ENCODE results near the gene SLC25A19.
A peak's percentile ranks its signal among the peaks of the same experiment; 100 is the strongest.
"Not testable (repeated sequence)": the region's sequence is repeated elsewhere in the genome, so short reads cannot be mapped to it uniquely, and the experiment has no call there.

SLC25A19 gene

DNA sequence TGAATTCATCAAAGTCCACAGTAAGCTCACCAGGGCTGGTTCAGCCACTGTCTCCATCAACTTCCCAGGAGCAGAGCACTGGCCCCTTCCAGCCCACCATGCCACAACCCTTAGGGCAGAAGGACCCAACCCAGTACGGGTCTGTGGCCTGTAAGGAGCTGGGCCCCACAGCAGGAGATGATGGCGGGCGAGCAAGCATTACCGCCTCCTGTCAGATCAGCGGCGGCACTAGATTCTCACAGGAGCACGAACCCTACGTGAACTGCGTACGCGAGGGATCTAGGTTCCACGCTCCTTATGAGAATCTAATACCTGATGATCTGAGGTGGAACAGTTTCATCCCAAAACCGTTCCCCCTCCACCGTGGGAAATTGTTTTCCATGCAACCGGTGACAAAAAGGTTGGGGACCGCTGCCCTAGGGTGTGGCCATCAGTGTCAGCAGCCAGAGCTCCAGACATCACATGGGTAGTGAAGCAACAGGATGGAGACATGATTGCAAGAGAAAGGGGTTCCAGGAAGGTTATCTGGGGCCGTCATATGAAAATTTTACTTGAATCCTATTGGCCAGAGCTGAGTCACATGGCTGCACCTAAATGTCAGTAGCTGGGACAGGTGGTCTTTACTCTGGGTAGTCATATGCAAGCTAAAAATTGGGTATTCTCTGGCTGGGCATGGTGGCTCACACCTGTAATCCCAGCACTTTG, 12.4 kb upstream of the SLC25A19 start:
- Histone ChIP-seq H3K27me3 (replicated peaks; ENCODE audit: control insufficient read depth, insufficient read depth, low read length, poor library complexity, severe bottlenecking) (no peaks in the 10 kb centered on the region), H3K36me3 (ENCODE audit: control insufficient read depth, insufficient read depth, low read length) (no peaks in the 10 kb centered on the region), H3K4me3 (ENCODE audit: insufficient read depth, low read depth, low read length, poor library complexity, severe bottlenecking) (no peak overlapping the region), H3K27ac (ENCODE audit: insufficient read depth, low read length, poor library complexity, severe bottlenecking) (no peak overlapping the region), H3K9me3 (ENCODE audit: control insufficient read depth, low read length) (no peaks in the 10 kb centered on the region), H3K4me1 (ENCODE audit: control insufficient read depth, insufficient read depth, low read length, poor library complexity, severe bottlenecking) (no peaks in the 10 kb centered on the region)
- DNase-seq, result no peak

DNA sequence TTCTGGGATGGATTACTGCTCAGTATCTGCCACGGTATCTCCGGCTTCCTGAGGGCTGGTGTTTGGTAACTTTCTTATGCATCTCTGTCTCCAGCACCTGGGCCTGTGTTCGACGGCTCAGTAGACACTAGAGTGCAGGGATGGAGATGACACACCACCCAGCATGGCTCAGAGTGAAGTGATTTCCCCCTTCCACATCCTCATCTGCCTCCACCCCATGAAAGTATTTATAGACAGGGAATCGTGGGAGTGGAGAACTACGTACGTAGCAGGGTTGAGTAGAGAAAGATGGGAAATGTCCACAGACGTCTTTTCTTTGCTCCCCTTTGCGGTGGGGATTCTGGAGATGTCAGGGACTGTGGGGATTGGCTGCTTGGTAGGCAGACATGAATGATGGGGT, 11.8 kb upstream of the SLC25A19 start:
- Histone ChIP-seq H3K4me1 (ENCODE audit: control insufficient read depth, insufficient read depth, low read length, poor library complexity, severe bottlenecking) (no peaks in the 10 kb centered on the region), H3K9me3 (ENCODE audit: control insufficient read depth, low read length) (no peaks in the 10 kb centered on the region), H3K27ac (ENCODE audit: insufficient read depth, low read length, poor library complexity, severe bottlenecking) (no peak overlapping the region)

DNA sequence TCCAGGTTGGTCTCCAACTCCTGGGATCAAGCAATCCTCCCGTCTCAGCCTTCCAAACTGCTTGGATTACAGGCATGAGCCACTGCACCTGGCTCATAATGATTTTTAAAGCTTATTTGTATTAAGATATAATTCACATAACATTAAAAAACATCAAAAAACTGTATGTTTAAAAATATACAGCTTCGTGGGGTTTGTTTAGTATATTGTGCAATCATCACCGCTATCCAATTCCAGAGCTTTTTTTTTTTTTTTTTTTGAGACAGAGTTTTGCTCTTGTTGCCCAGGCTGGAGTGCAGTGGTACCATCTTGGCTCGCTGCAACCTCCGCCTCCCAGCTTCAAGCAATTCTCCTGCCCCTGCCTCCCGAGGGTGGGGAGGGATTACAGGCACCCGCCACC, 11.0 kb upstream of the SLC25A19 start:
- H3K36me3 ChIP-seq (ENCODE audit: control insufficient read depth, insufficient read depth, low read length), result no peaks in the 10 kb centered on the region
- H3K4me1 ChIP-seq (ENCODE audit: control insufficient read depth, insufficient read depth, low read length, poor library complexity, severe bottlenecking), result no peaks in the 10 kb centered on the region
- no peaks in the 10 kb centered on the region for H3K9me3 ChIP-seq (ENCODE audit: control insufficient read depth, low read length)
- no peak for DNase-seq
- no peak overlapping the region for H3K4me3 ChIP-seq (ENCODE audit: insufficient read depth, low read depth, low read length, poor library complexity, severe bottlenecking)
- H3K27me3 ChIP-seq (replicated peaks; ENCODE audit: control insufficient read depth, insufficient read depth, low read length, poor library complexity, severe bottlenecking), result no peaks in the 10 kb centered on the region
- no peak overlapping the region for H3K27ac ChIP-seq (ENCODE audit: insufficient read depth, low read length, poor library complexity, severe bottlenecking)

More for the DNA sequence above, 11.8 kb upstream of the SLC25A19 start:
- Histone ChIP-seq H3K4me3 (ENCODE audit: insufficient read depth, low read depth, low read length, poor library complexity, severe bottlenecking) (no peak overlapping the region), H3K27me3 (replicated peaks; ENCODE audit: control insufficient read depth, insufficient read depth, low read length, poor library complexity, severe bottlenecking) (no peaks in the 10 kb centered on the region), H3K36me3 (ENCODE audit: control insufficient read depth, insufficient read depth, low read length) (no peaks in the 10 kb centered on the region)
- DNase-seq, result no peak

DNA sequence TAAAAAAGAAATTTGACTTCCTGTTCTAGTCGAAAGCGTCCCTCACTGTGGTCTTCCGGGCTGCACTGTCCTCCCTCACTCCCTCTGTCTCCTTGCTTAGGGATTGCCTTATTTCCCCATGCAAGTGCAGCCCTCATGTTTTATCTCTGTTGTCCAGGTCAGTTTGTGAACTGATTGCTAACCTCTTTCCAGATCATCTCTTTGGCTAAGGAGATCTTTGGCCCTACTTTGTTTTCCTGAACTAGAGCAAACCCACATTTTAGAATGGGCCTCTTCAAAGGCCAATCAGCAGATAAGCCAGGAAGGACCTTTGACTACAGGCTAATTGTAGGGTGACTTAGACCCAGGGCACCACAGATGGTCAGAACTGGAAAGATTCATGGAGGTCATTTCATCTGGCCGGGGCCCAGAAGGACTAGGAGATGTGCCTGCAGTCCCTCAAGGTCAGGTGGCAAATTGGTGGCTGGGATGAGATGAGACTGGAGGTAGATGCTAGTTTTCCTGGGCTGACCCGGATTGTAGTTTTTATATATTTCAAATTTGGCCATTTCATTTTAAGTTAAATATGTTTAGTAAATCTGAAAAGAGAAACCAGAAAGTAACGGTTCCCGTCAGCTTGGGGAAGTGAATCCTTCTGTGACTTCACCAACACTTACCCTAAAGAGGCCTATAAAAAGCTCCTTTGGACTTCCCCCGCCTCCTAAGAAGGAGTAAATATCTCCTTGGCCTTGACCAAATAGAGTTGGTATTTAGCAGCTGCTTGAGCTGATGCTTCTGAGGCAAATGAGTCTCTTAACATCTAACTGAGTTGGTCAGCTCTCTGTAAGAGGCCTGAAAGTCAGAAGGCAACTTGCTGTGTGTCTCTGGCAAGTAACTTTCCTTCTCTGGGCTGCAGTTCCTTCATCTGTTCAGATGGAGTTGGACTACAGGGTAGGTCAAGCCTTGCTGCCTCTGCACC, 6.2 kb upstream of the SLC25A19 start:
- Histone ChIP-seq H3K36me3 (ENCODE audit: control insufficient read depth, insufficient read depth, low read length) (no peaks in the 10 kb centered on the region), H3K9me3 (ENCODE audit: control insufficient read depth, low read length) (no peaks in the 10 kb centered on the region), H3K27me3 (replicated peaks; ENCODE audit: control insufficient read depth, insufficient read depth, low read length, poor library complexity, severe bottlenecking) (no peaks in the 10 kb centered on the region), H3K4me1 (ENCODE audit: control insufficient read depth, insufficient read depth, low read length, poor library complexity, severe bottlenecking) (no peaks in the 10 kb centered on the region), H3K4me3 (ENCODE audit: insufficient read depth, low read depth, low read length, poor library complexity, severe bottlenecking) (no peak overlapping the region), H3K27ac (ENCODE audit: insufficient read depth, low read length, poor library complexity, severe bottlenecking) (no peak overlapping the region)
- no peak for DNase-seq

DNA sequence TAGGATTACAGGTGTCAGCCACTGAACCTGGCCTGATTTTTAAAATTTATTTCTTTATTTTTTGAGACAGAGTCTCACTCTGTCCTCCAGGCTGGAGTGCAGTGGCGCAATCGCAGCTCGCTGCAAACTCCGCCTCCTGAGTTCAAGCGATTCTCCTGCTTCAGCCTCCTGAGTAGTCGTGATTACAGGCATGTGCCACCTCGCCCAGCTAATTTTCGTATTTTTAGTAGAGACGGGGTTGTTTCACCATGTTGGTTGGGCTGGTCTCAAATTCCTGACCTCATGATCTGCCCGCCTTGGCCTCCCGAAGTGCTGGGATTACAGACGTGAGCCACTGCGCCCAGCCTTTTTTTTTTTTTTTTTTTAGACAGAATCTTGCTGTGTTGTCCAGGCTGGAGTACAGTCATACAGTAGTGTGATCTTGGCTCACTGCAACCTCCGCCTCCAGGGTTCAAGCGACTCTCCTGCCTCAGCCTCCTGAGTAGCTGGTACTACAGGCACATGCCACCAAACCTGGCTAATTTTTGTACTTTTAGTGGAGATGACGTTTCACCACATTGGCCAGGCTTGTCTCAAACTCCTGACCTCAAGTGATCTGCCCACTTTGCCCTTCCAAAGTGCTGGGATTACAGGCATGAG, 3.7 kb upstream of the SLC25A19 start:
- not testable (repeated sequence) for H3K4me1 ChIP-seq (ENCODE audit: control insufficient read depth, insufficient read depth, low read length, poor library complexity, severe bottlenecking); H3K27ac ChIP-seq (ENCODE audit: insufficient read depth, low read length, poor library complexity, severe bottlenecking); H3K27me3 ChIP-seq (replicated peaks; ENCODE audit: control insufficient read depth, insufficient read depth, low read length, poor library complexity, severe bottlenecking); H3K9me3 ChIP-seq (ENCODE audit: control insufficient read depth, low read length); H3K4me3 ChIP-seq (ENCODE audit: insufficient read depth, low read depth, low read length, poor library complexity, severe bottlenecking); DNase-seq; H3K36me3 ChIP-seq (ENCODE audit: control insufficient read depth, insufficient read depth, low read length)

DNA sequence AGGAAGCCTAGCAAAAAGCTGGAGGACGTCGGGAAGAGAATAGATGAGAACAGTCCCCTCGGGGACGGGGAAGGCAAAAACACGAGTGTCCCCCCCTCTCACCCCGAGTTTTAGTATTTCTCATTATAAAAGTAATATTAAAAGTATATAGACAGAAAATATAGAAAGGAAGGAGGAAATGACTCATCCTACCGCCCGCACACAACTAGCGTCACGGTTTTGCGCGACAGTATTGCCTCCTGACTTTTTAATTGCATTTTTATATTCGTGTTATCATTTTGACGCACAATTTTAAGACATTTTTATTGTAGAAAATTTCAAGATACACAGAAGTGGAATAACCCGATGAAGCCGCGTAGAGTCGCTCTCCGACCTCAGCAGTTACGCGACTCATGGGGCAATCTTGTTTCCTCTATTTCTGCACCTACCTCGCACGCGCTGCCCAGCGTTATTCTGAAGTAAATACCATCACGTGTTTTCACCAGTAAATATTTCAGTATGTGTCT, 652 bp upstream of the SLC25A19 start:
- no peaks in the 10 kb centered on the region for H3K27me3 ChIP-seq (replicated peaks; ENCODE audit: control insufficient read depth, insufficient read depth, low read length, poor library complexity, severe bottlenecking)
- H3K27ac ChIP-seq (ENCODE audit: insufficient read depth, low read length, poor library complexity, severe bottlenecking), result peak overlapping the region; percentile 97
- H3K4me1 ChIP-seq (ENCODE audit: control insufficient read depth, insufficient read depth, low read length, poor library complexity, severe bottlenecking), result peaks cover 4% of the 10 kb centered on the region
- H3K36me3 ChIP-seq (ENCODE audit: control insufficient read depth, insufficient read depth, low read length), result peaks cover 11% of the 10 kb centered on the region
- H3K4me3 ChIP-seq (ENCODE audit: insufficient read depth, low read depth, low read length, poor library complexity, severe bottlenecking), result peak overlapping the region; percentile 74
- DNase-seq, result peak; percentile 47 to 64 (median 56)
- no peaks in the 10 kb centered on the region for H3K9me3 ChIP-seq (ENCODE audit: control insufficient read depth, low read length)

DNA sequence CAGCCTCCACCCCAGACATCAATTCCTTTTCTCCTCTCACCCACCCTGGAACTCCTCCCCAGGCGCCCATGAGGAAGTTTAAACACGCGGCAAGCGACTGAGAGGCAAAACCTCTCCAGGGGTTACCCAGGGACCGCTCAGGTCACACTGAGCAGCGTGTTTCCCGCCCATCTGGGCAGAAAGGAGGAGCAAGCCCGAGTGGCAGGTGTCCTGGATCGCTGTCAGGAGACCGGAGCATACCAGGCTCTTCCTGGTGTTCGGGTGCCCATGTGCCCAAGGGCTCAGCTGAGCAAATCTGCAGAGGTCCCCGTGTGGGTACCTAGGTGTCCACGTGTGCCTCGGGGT, 491 bp downstream of the SLC25A19 start:
- Histone ChIP-seq H3K27ac (ENCODE audit: insufficient read depth, low read length, poor library complexity, severe bottlenecking) (peak overlapping the region; percentile 97), H3K9me3 (ENCODE audit: control insufficient read depth, low read length) (no peaks in the 10 kb centered on the region), H3K36me3 (ENCODE audit: control insufficient read depth, insufficient read depth, low read length) (peaks cover 11% of the 10 kb centered on the region), H3K27me3 (replicated peaks; ENCODE audit: control insufficient read depth, insufficient read depth, low read length, poor library complexity, severe bottlenecking) (no peaks in the 10 kb centered on the region), H3K4me3 (ENCODE audit: insufficient read depth, low read depth, low read length, poor library complexity, severe bottlenecking) (peak overlapping the region; percentile 74), H3K4me1 (ENCODE audit: control insufficient read depth, insufficient read depth, low read length, poor library complexity, severe bottlenecking) (peaks cover 4% of the 10 kb centered on the region)
- peak in 1 of 3 donors; percentile 16 for DNase-seq

DNA sequence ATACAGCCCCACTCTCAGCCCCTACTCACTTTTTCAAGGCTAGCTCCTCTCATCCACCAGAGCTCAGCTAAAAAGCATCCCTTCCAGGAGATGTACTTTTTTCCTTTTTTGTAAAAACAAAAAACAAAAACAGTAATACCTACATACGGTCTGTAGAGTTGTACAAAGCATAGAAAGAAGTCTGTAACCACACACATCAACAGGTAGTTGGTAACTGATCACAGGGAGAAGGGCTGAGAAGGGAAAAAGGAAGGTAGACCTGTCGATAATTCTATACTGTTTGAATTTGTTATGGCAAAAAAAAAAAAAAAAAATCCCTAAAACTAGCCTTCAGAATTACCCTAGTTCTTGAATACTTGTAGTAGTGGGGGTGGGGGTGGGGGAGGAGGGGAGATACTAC, 874 bp downstream of the SLC25A19 start:
- Histone ChIP-seq H3K4me3 (ENCODE audit: insufficient read depth, low read depth, low read length, poor library complexity, severe bottlenecking) (peak overlapping the region; percentile 74), H3K36me3 (ENCODE audit: control insufficient read depth, insufficient read depth, low read length) (peaks cover 11% of the 10 kb centered on the region), H3K9me3 (ENCODE audit: control insufficient read depth, low read length) (no peaks in the 10 kb centered on the region), H3K4me1 (ENCODE audit: control insufficient read depth, insufficient read depth, low read length, poor library complexity, severe bottlenecking) (peaks cover 4% of the 10 kb centered on the region), H3K27ac (ENCODE audit: insufficient read depth, low read length, poor library complexity, severe bottlenecking) (peak overlapping the region; percentile 97), H3K27me3 (replicated peaks; ENCODE audit: control insufficient read depth, insufficient read depth, low read length, poor library complexity, severe bottlenecking) (no peaks in the 10 kb centered on the region)
- DNase-seq, result no peak

DNA sequence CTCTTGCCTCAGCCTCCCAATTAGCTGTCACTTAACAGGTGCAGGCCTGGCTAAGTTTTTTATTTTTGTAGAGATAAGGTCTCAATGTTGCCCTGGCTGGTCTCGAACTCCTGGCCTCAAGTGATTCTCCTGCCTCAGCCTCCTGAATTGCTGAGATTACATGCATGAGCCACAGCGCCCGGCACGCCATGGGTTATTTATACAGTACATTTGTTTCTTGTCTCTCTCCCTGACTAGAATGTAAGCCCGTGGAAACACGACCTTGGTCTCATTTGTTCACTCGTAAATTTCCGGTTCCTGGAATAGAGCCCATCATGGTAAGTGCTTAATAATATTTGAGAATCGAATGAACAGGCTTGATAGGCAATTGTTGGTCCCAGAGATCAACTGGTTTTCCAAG, 2.0 kb downstream of the SLC25A19 start:
- H3K4me3 ChIP-seq (ENCODE audit: insufficient read depth, low read depth, low read length, poor library complexity, severe bottlenecking), result no peak overlapping the region
- H3K9me3 ChIP-seq (ENCODE audit: control insufficient read depth, low read length), result no peaks in the 10 kb centered on the region
- no peaks in the 10 kb centered on the region for H3K27me3 ChIP-seq (replicated peaks; ENCODE audit: control insufficient read depth, insufficient read depth, low read length, poor library complexity, severe bottlenecking)
- peaks cover 11% of the 10 kb centered on the region for H3K36me3 ChIP-seq (ENCODE audit: control insufficient read depth, insufficient read depth, low read length)
- no peak overlapping the region for H3K27ac ChIP-seq (ENCODE audit: insufficient read depth, low read length, poor library complexity, severe bottlenecking)
- DNase-seq, result no peak
- peaks cover 4% of the 10 kb centered on the region for H3K4me1 ChIP-seq (ENCODE audit: control insufficient read depth, insufficient read depth, low read length, poor library complexity, severe bottlenecking)

Data from effector memory CD4-positive, alpha-beta T cell (primary cell).